Ecto neural progenitor cell (in vitro differentiated cells): ENCODE results near the gene ZNF497.

Experiments used
- DNase-seq: peaks from one replicate; pipeline ENCODE4 v3.0.0-alpha.2; 2018; ENCODE audit warnings: low spot score

ZNF497 gene

DNA sequence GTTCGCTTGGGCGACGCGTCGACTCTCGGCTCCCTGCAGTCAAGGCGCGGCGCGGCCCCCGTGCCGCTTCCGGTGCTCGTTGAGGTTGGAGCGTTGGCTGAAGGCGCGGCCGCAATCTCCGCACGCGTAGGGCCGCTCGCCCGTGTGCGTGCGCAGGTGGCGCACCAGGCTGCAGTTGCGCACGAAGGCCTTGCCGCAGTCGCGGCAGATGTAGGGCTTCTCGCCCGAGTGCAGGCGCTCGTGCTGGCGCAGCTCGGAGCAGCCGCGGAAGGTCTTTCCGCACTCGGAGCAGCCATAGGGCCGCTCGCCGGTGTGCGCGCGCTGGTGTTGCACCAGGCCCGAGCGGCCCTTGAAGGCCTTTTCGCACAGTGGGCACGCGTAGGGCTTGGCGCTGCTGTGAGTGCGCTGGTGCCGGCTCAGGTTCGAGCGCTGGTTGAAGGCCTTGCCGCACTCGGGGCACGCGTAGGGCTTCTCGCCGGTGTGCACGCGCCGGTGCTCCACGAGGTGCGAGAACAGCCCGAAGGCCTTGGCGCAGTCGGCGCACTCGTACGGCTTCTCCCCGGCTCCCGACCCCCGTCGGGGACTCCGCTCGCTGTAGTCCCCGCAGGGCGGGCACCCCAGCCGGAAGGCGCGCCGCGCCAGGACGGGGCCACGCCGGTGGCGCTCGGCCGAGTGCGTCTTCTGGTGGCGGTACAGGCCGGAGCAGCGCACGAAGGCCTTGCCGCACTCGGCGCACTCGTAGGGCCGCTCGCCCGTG, 5.3 kb upstream of the ZNF497 start:
- DNase-seq, result no peak

DNA sequence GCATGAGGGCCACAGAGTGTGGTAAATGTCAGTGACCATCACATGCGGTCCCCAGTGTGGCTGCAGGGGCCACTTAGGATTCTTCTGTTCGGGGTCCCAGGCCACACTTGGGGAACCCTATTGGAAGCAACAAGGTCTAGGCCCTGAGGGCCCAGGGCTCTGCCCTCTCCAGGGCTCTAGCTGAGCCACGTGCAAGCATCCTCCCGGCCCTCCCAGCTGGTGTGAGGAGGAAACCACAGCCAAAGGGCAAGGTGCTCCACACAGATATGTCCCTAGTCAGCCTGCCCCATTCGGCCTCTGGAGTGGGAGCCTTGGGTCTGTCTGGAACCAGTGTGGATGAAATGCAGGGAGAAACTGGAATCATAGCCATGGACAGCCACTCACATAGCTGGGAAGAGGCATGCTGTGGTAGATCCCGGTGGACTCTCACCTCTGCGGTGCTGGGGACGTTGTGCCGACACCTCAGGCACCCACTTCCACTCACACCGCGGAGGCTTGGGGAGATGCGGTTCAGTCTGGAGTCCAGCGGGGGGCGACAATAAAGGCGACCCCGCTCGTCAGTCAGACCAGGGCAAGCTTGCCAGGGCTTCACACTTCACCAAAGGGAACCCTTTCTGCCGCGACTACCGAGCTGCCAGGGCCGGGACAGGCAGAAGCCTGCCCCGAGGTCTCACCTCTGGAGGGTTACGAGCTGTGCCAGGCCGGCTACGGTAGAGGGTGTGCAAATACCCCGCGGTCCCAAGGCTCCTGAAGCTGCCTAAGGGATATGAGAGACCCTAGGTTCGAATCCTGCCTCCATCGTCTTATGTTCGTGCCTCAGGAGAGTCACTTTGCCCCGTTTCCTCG, 4.3 kb upstream of the ZNF497 start:
- DNase-seq, result no peak

DNA sequence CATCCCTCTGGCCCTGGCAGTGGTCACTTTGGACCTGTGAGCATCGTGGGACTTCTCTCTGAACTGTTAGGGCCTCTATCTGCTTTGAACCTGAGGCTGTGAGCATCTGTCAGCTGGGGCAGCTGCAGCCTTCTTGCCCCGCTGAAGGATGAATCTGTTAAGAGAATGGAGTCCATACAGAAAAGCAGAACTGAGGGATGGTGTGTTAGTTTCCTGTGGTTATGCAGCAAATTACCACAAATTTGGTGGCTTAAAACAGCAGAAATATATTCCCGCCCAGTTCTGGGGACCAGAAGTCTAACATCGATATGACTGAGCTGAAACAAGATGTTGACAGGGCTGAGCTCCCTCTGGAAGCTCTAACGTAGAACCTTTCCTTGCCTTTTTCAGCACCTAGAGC, 1.6 kb upstream of the ZNF497 start:
- no peak for DNase-seq

DNA sequence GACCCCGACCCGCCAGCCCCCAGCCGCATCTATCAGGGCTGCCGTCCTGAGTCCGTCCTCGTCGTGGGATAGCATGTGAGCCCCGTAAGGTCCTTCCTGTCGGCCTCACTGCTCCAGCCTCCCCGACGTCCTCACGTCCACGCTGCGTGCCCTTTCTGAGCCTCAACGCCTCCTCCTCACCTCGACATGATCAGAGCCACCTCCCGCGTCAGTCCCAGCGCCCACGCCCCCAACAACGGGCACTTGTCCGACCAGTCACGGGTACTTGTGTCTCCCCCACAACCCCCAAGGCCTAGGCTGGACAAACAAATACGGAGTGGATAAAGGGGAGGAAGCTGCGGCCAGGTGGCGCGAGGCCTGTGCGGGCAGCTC, 665 bp downstream of the ZNF497 start:
- DNase-seq, result peak; percentile 80

DNA sequence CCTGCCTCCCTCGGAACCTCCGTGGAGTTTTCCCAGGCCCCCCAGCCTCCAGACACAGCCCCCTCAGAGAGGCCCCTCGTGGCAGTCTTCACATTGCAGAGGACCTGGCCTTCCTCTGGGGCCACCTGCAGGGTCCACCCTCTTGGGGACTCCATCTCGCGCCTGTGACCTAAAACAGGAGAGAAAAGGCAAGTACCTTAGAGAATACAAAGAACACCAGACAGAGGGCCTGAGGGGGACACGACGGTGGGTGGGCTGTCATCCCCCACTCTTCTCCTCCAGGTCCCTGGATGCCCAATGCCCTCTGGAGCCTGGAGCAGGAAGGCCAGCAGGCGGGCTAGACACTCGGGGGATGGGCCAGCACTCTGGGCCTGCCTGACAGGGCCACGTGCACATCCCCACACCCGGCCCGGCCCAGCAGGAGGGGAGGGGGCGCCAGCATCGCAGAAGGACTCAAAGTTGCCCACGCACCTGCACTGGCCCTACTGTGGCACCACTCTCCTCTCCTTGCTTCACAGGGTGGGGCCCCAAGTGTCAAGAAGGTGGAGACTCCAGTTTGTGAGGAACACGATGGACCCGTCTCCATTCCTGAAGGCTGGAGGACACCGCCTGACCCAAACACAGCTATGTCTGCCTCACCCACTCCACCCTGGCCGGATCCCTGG, 4.9 kb downstream of the ZNF497 start:
- no peak for DNase-seq

DNA sequence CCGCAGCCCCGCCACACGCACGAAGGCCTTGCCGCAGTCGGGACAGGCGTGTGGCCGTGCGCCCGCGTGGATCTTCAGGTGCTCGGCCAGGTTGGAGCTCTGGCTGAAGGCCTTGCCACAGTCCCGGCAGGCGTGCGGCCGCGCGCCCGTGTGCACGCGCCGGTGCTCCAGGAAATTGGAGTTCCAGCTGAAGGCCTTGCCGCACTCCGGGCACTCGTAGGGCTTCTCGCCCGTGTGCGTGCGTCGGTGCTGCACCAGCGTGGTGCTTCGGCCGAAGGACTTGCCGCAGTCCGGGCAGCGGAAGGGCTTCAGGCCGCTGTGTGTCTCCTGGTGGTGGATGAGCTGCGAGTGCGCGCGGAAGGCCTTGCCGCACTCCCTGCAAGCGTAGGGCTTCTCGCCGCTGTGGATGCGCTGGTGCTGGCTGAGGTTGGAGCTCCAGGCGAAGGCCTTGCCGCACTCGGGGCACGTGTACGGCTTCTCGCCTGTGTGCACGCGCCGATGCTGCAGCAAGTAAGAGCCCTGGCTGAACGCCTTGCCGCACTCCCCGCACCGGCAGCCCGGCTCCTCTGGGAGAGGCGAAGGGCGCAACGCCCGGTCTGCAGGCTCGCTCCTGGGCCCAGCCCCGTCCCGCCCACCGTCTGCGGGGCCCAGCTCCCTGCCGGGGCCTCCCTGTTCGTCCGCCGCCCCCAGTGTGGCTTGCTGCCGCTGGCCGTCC, 5.6 kb downstream of the ZNF497 start:
- DNase-seq, result no peak

DNA sequence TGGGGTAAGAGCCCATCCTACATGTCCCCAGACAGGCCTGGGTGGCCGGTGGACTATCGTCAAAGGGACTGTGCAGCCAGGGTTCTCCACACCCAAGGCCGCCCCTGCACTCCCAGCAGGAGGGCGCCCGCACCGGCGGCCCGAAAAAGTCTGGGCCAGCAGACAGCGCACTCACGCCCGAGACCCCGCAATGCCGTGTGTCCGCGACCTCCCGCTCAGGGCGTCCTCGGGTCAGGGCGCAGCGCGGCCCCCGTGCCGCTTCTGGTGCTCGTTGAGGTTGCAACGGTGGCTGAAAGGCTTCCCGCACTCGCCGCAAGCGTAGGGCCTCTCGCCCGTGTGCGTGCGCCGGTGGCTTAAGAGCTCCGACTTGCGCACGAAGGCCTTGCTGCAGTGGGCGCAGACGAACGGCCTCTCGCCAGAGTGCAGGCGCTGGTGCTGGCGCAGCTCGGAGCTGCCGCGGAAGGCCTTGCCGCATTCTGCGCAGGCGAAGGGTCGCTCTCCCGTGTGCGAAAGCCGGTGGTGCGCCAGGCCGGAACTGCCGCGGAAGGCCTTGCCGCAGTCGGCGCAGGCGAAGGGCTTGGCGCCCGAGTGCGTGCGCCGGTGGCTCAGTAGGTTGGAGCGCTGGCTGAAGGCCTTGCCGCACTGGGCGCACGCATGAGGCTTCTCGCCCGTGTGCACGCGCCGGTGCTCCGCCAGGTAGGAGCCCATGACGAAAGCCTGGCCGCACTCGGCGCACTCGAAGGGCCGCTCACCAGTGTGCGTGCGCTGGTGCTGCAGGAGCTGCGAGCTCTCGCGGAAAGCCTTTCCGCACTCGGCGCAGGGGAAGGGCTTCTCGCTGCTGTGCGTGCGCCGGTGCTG, 6.4 kb downstream of the ZNF497 start:
- no peak for DNase-seq

DNA sequence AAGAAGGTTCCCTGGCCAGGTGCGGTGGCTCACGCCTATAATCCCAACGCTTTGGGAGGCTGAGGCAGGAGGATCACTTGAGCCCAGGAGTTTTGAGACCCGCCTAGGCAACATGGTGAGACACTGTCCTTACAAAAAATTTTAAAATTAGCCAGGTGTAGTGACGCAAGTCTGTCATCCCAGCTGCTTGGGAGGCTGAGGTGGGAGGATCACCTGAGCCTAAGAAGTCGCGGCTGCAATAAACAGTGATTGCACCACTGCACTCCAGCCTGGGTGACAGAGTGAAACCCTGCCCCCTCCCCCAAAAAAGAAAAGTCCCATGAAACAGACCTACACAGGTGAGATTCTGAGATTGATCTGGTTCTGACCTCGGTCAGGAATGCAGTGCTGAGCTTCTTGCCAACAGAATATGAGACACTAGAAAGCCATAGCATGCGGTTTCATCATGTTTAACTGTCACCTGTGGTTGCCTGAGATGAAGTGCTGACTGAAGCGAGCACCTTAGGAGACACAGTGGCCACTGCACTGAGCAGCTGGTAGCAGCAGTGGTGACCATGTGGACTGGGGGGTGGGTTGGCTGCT, 7.2 kb downstream of the ZNF497 start:
- DNase-seq, result no peak

DNA sequence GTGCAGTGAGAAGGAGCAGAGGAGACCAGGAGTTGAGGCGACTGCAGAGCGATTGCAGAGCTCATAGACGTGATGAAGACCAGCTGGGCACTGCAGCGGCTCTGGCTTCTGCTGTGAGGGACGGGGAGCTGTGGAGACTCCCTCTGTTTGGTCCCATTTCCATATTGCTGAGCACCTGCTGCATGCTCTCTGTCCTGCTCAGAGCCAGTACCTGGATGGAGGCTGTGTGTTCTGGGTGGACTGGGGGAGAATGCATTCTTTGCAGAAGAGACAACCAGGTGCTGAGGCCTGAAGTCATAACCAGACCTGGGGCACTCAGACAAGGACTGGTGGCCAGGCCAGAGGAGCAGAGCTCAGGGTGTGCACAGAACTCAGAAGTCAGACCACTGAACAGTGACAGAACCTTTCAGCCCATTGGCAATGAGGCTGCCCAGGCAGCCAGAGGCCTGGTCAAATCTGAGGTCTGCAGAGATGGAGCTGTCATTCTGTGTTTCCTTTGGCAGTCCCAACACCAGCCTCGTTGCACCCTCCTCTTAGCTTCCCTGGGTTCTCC, 8.0 kb downstream of the ZNF497 start:
- no peak for DNase-seq

DNA sequence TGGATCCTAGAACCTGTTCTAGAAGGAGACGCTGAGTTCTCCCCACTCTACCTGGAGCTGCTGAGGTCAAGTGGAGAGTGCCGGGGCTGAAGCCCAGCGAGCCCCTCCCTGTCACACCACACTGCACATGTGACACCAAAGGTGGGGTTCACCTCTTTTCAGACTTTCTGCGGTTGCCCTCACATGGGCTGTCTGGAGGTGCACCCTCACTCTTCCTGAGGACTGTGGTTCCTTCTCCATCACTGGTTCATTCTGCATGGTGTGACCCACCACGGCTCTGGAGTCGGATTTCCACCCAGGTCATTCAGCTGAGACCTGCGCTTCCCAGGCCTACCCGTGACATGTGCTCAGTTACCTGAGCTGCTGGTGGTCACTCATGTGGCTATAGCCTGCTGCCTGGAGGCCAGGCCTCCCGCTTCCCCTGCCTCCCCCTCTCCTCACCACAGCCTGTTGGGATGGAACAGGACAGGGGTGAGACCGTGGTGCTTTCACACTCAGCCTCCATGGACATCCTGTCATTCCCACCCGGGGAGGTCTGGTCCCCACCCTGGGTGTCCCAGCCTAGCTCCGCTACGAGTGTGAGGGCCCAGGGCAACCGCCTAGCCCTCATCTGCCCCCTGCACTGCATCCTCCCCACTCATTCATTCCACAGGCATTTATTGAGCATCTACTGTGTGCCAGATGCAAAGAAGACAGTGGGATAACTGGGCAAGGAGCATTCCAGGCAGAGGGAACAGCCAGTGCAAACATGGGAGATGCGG, 8.7 kb downstream of the ZNF497 start:
- DNase-seq, result no peak

DNA sequence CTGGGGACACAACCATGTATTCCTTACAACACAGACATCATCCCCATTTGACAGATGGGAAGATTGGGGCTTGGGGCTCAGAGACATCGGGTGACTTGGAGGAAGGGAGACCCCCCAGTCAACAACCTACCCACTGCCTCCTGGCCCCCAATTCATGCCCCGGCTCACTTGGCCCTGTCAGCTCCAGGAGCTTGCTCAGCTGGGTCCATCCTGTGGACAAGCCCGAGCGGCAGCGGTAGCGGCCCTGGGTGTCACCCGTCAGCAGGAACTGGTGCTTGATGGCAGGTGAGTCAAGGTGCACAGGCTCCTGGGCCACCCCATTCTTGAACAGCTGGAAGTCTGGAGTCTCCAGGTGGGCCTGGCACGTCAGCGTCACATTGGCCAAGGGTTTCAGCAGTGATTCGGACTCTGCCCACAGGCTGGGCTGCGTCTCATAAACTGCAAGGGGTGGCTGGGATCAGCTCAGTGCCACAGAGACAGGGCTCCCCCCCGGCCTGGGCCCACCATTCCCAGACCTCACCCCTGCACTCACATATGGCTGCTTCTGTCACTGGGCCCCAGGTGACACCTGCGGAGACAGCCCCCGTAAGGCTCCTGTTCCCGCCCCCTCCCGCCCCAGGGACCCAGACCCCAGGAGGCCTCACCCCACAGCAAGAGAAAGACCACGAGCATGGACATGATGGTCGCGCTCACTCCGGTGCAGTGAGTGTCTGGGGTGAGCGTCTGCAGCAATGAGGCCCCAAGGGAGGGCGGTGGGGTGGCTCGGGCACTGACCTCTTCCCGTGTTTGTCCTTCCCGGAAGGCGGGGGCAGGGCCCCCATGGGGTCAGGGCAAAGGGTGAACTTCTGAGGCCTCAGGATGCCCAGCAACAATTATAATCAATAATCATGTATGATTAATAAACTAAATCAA, 9.5 kb downstream of the ZNF497 start, which contains the start of gene A1BG:
Gene A1BG, minus strand, starts transcription at position 733 of the 912 bp plus-strand sequence. Its CDS starts 55 bp downstream, at position 678.
- no peak for DNase-seq

DNA sequence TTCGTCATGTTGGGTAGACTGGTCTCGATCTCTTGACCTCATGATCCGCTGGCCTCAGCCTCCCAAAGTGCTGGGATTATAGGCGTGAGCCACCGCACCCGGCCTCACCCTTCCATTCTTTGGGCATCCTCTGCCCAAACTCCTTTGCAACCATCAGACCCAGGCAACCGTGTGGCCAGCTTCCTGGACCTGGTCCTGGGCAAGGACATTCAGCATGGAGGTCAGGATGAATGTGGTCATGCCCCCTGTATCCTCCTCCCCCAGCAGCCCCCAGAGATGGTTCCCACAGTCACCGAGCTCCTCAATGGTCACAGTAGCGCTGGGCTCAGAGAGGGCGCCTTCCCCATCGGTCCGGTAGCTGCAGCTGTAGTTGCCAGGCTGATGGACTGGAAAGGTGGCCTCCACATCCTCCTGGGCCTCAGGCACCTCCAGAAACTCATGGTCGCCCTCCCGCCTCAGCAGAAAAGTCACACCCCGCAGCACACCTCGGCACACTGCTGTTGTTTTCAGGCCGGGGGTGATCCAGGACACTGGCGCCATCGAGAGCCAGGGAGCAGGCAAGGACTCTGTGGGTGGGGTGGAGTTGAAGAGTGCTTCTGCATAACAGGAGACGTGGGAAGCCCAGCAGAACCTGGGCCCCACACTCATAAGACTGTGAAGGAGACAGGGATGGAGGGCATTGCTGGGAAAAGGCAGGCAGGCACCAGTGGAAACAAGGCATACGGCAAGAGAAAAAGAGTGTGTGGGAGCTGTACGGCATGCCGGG, 10.4 kb downstream of the ZNF497 start:
- DNase-seq, result no peak

DNA sequence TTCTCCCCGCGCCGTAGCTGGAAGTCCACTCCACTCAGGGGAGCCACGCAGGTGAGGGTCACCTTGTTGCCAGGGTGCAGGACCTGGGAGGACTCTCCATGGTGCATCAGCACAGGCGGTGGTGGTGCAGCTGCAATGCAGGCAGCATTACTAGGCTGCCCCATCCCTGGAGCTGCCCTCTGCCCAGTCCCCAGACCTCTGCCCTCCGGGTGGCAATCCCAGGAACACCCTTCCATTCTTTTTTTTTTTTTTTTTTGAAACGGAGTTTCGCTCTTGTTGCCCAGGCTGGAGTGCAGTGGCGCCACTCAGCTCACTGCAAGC, 11.0 kb downstream of the ZNF497 start:
- DNase-seq, result no peak

DNA sequence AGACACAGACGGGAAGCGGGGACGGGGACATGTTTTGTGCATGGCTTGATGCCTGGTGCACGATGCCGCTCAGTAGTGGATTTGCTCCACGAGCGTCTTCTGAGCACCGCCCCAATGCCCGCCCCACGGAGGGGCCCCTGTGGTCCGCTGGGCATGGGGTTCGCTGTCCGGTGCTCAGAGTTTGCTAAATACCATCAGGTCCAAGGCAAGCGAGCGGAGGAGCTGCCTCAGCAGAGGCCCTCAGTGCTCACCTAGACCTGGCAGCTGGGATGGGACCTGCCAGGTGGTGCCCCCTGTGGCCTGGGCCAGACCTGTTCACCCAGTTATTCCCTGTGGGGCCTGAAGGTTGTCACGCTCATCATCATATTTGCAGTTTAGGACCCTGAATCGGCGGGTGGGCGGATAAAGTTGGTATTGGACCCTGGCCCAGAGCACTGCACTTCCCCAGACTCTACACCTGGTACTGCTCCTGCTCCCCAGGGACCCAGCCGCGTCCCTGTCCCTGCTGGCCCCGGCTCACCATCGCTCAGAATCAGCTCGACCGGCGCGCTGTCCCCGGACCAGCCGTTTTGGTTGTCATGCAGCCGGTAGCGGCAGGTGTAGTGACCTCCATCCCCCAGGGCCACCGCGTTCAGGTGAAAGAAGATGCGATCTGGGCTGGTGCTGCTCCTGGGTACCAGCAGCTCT, 11.5 kb downstream of the ZNF497 start:
- DNase-seq, result no peak

DNA sequence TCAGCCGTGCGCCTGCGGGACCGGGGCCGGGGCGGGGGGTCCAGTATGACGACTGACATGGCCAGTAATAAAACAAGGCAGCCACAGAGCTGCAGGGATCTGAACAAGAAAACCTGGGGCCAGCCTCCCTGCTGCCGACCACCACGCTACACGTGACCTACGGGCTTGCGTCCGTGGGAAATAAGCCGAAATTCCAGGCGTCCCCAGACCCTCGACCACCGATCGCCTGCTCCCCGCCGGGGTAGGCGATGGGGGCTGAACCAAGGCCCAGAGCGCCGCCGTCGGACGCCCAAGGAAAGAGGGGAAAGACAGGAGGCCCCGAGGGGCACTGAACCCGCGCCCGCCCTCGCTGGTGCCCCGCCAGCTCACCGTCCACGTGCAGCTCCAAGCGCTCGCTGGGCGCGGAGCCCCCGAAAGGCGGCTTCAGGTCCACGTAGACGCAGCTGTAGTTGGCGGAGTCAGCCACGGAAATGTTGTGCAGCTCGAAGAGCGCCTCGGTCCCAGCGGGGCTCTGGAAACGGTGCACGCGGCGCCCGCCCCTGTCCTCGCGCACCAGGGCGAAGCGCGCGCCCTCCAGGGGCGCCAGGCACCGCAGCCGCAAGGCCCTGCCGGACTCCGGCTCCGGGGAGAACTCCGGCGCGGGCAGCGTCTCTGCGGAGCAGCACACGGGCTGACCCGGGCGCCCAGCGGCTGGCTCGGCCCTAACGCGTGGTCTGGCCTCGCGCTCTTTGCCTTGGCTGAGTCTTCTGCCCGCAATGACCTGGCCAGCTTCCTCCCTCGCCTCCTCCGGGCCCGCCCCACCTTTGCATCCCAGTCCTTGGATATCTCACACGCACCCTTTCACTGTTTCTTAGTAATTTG, 12.3 kb downstream of the ZNF497 start:
- no peak for DNase-seq

DNA sequence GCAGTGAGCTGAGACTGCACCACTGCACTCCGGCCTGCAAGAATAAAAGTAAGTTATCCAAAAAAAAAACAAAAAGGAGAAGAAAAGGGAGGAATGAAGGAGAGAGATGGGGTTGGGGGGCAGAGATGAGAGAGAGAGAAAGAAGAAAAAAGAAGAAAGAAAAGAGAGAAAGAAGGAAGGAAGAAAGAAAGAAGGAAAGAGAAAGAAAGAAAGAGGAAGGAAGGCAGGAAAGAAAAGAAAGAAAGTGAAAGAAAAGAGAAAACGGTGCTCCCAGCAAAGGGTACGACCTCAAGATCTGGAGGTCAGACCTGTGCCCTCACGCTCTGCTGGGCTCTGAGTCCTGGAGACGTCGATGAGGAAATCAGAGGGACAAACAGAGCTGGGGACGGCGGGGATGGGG, 13.0 kb downstream of the ZNF497 start:
- DNase-seq, result no peak
